HepG2 (cell line): ENCODE results near the gene PHRF1. TPM values are rescaled to one million over a fixed set of nuclear protein-coding genes. Genes with fewer than 3 reads are reported as not detected.

Experiments
- CEBPG ChIP-seq: IDR thresholded peaks from 2 replicates; pipeline ENCODE4 v1.6.1; 2016
- CENPX ChIP-seq: sonication (generic); formaldehyde crosslinking; IDR thresholded peaks from 2 replicates; pipeline ENCODE4 v1.9.0; 2021; ENCODE audit warnings: mild to moderate bottlenecking, missing genetic modification reagents, moderate library complexity
- ESRRA ChIP-seq: sonication (generic); formaldehyde crosslinking; IDR thresholded peaks from 2 replicates; pipeline ENCODE4 v1.5.1; 2020; ENCODE audit warnings: mild to moderate bottlenecking, low read depth, missing genetic modification reagents
- NFYB ChIP-seq: sonication (generic); formaldehyde crosslinking; IDR thresholded peaks from 2 replicates; pipeline ENCODE4 v1.4.0; 2020; ENCODE audit warnings: missing genetic modification reagents
- PITX1 ChIP-seq: sonication (generic); formaldehyde crosslinking; IDR thresholded peaks from 2 replicates; pipeline ENCODE4 v1.5.1; 2020; ENCODE audit warnings: mild to moderate bottlenecking, missing genetic modification reagents
- RFX3 ChIP-seq: IDR thresholded peaks from 2 replicates; pipeline ENCODE4 v1.6.1; 2016; ENCODE audit warnings: missing biosample characterization, missing genetic modification reagents
- RNF2 ChIP-seq: fragments of 450-650 bp; conservative IDR thresholded peaks from 2 replicates; pipeline ENCODE4 v1.6.1; 2016; ENCODE audit warnings: low read depth
- TEAD3 ChIP-seq: optimal IDR thresholded peaks from 2 replicates; pipeline ENCODE3; 2016; ENCODE audit warnings: borderline replicate concordance
- ZNF256 ChIP-seq: sonication (generic); formaldehyde crosslinking; conservative IDR thresholded peaks from 2 replicates; pipeline ENCODE4 v1.4.0; 2020; ENCODE audit warnings: missing genetic modification reagents
- ZNF264 ChIP-seq: sonication (generic); formaldehyde crosslinking; IDR thresholded peaks from 2 replicates; pipeline ENCODE4 v1.4.0; 2020; ENCODE audit warnings: missing genetic modification reagents
- polyA plus RNA-seq, 8 experiments: library from polyadenylated mRNA; depleted of rRNA in 3 of 8; stranded (reverse) in 7 of 8; unstranded in 1 of 8; fragments of >200 nt; fragmentation: Illumina TruSeq in 4 of 8; extraction: Trizol in 4 of 8; gene quantifications; 2 replicates each; pipeline versions ENCODE4 v1.2.1 to v1.2.3, GENCODE V29; 2011 to 2016; ENCODE audit warnings: low read depth in 4 of 8, missing spikeins in 1 of 8, mixed read lengths in 1 of 8; ENCODE audit not compliant: insufficient read depth in 1 of 8
- total RNA-seq, 5 experiments: library from RNA; depleted of rRNA; stranded (reverse); fragments of >200 nt; fragmentation: Illumina TruSeq; extraction: Trizol; gene quantifications; 2 replicates each; pipeline ENCODE4 v1.2.3, GENCODE V29; 2016; ENCODE audit warnings: low read depth in 1 of 5
- TF ChIP-seq, protein P1 (sequence below), 2 experiments: sonication (generic) in 1 of 2; formaldehyde crosslinking in 1 of 2; IDR thresholded peaks; 2 replicates each; pipeline versions ENCODE4 v1.5.1 to v1.6.1; 2011 to 2020; ENCODE audit warnings: borderline replicate concordance in 1 of 2, low read depth in 1 of 2, low read length in 1 of 2, mild to moderate bottlenecking in 1 of 2, missing genetic modification reagents in 1 of 2, moderate library complexity in 1 of 2
- TF ChIP-seq, protein P2 (sequence below): IDR thresholded peaks from 2 replicates; pipeline ENCODE4 v1.6.1; 2012; ENCODE audit warnings: inconsistent platforms
- TF ChIP-seq, protein P3 (sequence below): sonication (generic); formaldehyde crosslinking; IDR thresholded peaks from 2 replicates; pipeline ENCODE4 v1.5.0; 2020; ENCODE audit warnings: mild to moderate bottlenecking, missing genetic modification reagents, borderline replicate concordance
- TF ChIP-seq, protein P4 (sequence below): sonication (generic); formaldehyde crosslinking; IDR thresholded peaks from 2 replicates; pipeline ENCODE4 v1.5.1; 2020; ENCODE audit warnings: mild to moderate bottlenecking, missing genetic modification reagents, moderate library complexity

PHRF1 gene
- total and polyA plus RNA-seq, 2 of the 13 experiments (the other 11 are each of a cell fraction or from before 2014, with no cell fraction given) = 8.2 to 16.7 TPM

DNA sequence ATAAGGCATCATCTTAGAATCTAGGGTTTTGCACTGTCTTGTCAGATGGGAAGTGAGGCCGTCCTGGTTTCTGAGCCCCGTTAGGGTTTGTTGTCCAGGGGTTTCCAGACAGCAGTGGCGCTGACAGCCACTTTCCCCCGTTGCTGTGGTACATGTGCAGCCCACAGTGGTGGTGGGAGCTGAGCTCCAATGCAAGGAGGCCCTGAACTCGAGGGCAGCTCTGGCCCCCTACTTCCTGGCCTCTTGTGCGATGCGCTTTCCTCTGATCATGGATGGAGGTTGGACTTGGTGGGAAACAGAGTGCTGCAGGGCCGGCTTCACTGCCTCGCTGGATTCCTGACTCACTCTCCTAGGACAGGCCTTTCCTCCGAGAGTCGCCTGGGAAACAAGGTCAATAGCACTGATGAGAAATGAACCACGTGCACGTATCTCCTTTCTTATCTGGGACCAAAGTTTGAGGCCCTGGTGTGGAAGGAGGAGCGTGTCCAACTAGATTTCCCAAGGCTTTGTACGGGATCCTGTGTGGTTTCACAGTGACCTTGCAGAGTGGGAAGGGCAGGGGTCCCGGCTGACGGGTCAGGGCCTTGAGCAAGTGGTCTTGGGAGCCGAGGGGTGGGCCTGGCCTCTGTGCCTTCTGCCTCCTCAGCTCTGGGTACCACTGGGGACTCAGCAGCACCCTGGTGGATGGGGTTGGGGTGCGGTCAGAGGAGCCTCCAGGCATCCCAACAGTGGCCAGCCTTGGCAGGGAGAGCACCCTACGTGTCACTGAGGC, 3.7 kb downstream of the PHRF1 start (continued):
- TF ChIP-seq, protein P1, sequence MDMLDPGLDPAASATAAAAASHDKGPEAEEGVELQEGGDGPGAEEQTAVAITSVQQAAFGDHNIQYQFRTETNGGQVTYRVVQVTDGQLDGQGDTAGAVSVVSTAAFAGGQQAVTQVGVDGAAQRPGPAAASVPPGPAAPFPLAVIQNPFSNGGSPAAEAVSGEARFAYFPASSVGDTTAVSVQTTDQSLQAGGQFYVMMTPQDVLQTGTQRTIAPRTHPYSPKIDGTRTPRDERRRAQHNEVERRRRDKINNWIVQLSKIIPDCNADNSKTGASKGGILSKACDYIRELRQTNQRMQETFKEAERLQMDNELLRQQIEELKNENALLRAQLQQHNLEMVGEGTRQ (IDR thresholded peaks at IDR 0.05; ENCODE audit: low read depth, low read length) = peak; percentile 21; the same call in 1 of the 2 replicates
- TF ChIP-seq, protein P1 (CRISPR knock-in tag; IDR thresholded peaks at IDR 0.05; ENCODE audit: borderline replicate concordance) = no peak; the same call in 1 of the 2 replicates
- TF ChIP-seq CEBPG (CRISPR knock-in tag) = peak; percentile 31; the same call in 1 of the 2 replicates
- TF ChIP-seq, protein P2, sequence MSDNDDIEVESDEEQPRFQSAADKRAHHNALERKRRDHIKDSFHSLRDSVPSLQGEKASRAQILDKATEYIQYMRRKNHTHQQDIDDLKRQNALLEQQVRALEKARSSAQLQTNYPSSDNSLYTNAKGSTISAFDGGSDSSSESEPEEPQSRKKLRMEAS = peak; percentile 95
- TF ChIP-seq ZNF256 (CRISPR knock-in tag) = 0 out of 2 replicates have a peak, but pooled peaks have one; percentile 23
- no peak for TF ChIP-seq NFYB (CRISPR knock-in tag)
- TF ChIP-seq ZNF264 (CRISPR knock-in tag) = no peak
- peak; percentile 88 for TF ChIP-seq ESRRA
- TF ChIP-seq, protein P3, sequence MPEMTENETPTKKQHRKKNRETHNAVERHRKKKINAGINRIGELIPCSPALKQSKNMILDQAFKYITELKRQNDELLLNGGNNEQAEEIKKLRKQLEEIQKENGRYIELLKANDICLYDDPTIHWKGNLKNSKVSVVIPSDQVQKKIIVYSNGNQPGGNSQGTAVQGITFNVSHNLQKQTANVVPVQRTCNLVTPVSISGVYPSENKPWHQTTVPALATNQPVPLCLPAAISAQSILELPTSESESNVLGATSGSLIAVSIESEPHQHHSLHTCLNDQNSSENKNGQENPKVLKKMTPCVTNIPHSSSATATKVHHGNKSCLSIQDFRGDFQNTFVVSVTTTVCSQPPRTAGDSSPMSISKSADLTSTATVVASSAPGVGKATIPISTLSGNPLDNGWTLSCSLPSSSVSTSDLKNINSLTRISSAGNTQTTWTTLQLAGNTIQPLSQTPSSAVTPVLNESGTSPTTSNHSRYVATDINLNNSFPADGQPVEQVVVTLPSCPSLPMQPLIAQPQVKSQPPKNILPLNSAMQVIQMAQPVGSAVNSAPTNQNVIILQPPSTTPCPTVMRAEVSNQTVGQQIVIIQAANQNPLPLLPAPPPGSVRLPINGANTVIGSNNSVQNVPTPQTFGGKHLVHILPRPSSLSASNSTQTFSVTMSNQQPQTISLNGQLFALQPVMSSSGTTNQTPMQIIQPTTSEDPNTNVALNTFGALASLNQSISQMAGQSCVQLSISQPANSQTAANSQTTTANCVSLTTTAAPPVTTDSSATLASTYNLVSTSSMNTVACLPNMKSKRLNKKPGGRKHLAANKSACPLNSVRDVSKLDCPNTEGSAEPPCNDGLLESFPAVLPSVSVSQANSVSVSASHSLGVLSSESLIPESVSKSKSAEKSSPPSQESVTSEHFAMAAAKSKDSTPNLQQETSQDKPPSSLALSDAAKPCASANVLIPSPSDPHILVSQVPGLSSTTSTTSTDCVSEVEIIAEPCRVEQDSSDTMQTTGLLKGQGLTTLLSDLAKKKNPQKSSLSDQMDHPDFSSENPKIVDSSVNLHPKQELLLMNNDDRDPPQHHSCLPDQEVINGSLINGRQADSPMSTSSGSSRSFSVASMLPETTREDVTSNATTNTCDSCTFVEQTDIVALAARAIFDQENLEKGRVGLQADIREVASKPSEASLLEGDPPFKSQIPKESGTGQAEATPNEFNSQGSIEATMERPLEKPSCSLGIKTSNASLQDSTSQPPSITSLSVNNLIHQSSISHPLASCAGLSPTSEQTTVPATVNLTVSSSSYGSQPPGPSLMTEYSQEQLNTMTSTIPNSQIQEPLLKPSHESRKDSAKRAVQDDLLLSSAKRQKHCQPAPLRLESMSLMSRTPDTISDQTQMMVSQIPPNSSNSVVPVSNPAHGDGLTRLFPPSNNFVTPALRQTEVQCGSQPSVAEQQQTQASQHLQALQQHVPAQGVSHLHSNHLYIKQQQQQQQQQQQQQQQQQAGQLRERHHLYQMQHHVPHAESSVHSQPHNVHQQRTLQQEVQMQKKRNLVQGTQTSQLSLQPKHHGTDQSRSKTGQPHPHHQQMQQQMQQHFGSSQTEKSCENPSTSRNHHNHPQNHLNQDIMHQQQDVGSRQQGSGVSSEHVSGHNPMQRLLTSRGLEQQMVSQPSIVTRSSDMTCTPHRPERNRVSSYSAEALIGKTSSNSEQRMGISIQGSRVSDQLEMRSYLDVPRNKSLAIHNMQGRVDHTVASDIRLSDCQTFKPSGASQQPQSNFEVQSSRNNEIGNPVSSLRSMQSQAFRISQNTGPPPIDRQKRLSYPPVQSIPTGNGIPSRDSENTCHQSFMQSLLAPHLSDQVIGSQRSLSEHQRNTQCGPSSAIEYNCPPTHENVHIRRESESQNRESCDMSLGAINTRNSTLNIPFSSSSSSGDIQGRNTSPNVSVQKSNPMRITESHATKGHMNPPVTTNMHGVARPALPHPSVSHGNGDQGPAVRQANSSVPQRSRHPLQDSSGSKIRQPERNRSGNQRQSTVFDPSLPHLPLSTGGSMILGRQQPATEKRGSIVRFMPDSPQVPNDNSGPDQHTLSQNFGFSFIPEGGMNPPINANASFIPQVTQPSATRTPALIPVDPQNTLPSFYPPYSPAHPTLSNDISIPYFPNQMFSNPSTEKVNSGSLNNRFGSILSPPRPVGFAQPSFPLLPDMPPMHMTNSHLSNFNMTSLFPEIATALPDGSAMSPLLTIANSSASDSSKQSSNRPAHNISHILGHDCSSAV (CRISPR knock-in tag) = no peak
- TF ChIP-seq CENPX (CRISPR knock-in tag) = no peak
- TF ChIP-seq, protein P4, sequence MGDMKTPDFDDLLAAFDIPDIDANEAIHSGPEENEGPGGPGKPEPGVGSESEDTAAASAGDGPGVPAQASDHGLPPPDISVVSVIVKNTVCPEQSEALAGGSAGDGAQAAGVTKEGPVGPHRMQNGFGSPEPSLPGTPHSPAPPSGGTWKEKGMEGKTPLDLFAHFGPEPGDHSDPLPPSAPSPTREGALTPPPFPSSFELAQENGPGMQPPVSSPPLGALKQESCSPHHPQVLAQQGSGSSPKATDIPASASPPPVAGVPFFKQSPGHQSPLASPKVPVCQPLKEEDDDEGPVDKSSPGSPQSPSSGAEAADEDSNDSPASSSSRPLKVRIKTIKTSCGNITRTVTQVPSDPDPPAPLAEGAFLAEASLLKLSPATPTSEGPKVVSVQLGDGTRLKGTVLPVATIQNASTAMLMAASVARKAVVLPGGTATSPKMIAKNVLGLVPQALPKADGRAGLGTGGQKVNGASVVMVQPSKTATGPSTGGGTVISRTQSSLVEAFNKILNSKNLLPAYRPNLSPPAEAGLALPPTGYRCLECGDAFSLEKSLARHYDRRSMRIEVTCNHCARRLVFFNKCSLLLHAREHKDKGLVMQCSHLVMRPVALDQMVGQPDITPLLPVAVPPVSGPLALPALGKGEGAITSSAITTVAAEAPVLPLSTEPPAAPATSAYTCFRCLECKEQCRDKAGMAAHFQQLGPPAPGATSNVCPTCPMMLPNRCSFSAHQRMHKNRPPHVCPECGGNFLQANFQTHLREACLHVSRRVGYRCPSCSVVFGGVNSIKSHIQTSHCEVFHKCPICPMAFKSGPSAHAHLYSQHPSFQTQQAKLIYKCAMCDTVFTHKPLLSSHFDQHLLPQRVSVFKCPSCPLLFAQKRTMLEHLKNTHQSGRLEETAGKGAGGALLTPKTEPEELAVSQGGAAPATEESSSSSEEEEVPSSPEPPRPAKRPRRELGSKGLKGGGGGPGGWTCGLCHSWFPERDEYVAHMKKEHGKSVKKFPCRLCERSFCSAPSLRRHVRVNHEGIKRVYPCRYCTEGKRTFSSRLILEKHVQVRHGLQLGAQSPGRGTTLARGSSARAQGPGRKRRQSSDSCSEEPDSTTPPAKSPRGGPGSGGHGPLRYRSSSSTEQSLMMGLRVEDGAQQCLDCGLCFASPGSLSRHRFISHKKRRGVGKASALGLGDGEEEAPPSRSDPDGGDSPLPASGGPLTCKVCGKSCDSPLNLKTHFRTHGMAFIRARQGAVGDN = peak; percentile 91
- TF ChIP-seq RFX3 = peak; percentile 59; the same call in 1 of the 2 replicates
- 0 out of 2 replicates have a peak, but pooled peaks have one; percentile 60 for TF ChIP-seq PITX1
- TF ChIP-seq TEAD3 = peak; percentile 28
- TF ChIP-seq RNF2 = 0 out of 2 replicates have a peak, but pooled peaks have one; percentile 32
